Mesenchymal stem cell (in vitro differentiated cells and primary cell): Measurements from ENCODE around the gene MYD88.

Experiments
- DNase-seq: peaks from one replicate; pipeline ENCODE4 v3.0.0-alpha.2; 2013
- H2AFZ ChIP-seq: one replicate; pipeline ENCODE4 v1.6.1; 2013; ENCODE audit warnings: low read depth, mild to moderate bottlenecking, control low read depth, inconsistent platforms, low read length, moderate library complexity
- H2AK5ac ChIP-seq: 2 replicates; pipeline ENCODE4 v1.6.1; 2013; ENCODE audit warnings: low read length, moderate library complexity, mild to moderate bottlenecking, inconsistent platforms; ENCODE audit not compliant: severe bottlenecking
- H2BK120ac ChIP-seq: one replicate; pipeline ENCODE4 v1.6.1; 2013; ENCODE audit warnings: low read depth, mild to moderate bottlenecking, inconsistent platforms, low read length, moderate library complexity
- H2BK12ac ChIP-seq, 2 experiments: one replicate each; pipeline ENCODE4 v1.6.1; 2013; ENCODE audit warnings: inconsistent platforms in 2 of 2, low read length in 2 of 2, mild to moderate bottlenecking in 2 of 2, moderate library complexity in 2 of 2, control low read depth in 1 of 2
- H2BK15ac ChIP-seq: one replicate; pipeline ENCODE4 v1.6.1; 2013; ENCODE audit warnings: mild to moderate bottlenecking, low read depth, inconsistent platforms; ENCODE audit not compliant: poor library complexity, severe bottlenecking
- H2BK5ac ChIP-seq: 2 replicates; pipeline ENCODE4 v1.6.1; 2013; ENCODE audit warnings: low read depth, mild to moderate bottlenecking, low read length, control low read depth, inconsistent platforms; ENCODE audit not compliant: poor library complexity, severe bottlenecking
- H3K14ac ChIP-seq, 2 experiments: one replicate each; pipeline ENCODE4 v1.6.1; 2013; ENCODE audit warnings: inconsistent platforms in 2 of 2, low read length in 2 of 2, control low read depth in 1 of 2, mild to moderate bottlenecking in 1 of 2, moderate library complexity in 1 of 2
- H3K18ac ChIP-seq, 2 experiments: one replicate each; pipeline ENCODE4 v1.6.1; 2013; ENCODE audit warnings: inconsistent platforms in 2 of 2, low read length in 2 of 2, control low read depth in 1 of 2, low read depth in 1 of 2, mild to moderate bottlenecking in 1 of 2
- H3K23ac ChIP-seq, 2 experiments: one replicate each; pipeline ENCODE4 v1.6.1; 2013; ENCODE audit warnings: inconsistent platforms in 2 of 2, low read length in 2 of 2, mild to moderate bottlenecking in 2 of 2, moderate library complexity in 2 of 2, control low read depth in 1 of 2
- H3K27ac ChIP-seq: 2 replicates; pipeline ENCODE4 v1.5.1; 2013; ENCODE audit warnings: mild to moderate bottlenecking, moderate library complexity, low read length, control low read depth, inconsistent platforms; ENCODE audit not compliant: poor library complexity, severe bottlenecking
- H3K27me3 ChIP-seq, 2 experiments: 2 replicates each; pipeline versions ENCODE4 v1.6.1 to v1.7.0; 2013; ENCODE audit warnings: low read length in 2 of 2, mild to moderate bottlenecking in 2 of 2, moderate library complexity in 2 of 2, control low read depth in 1 of 2, inconsistent platforms in 1 of 2; ENCODE audit not compliant: control insufficient read depth in 1 of 2, insufficient read depth in 1 of 2
- H3K36me3 ChIP-seq, 2 experiments: 2 replicates each; pipeline versions ENCODE4 v1.6.1 to v1.7.0; 2013; ENCODE audit warnings: low read length in 2 of 2, control low read depth in 1 of 2, inconsistent platforms in 1 of 2, low read depth in 1 of 2, mild to moderate bottlenecking in 1 of 2; ENCODE audit not compliant: insufficient read depth in 2 of 2, control insufficient read depth in 1 of 2
- H3K4ac ChIP-seq, 2 experiments: one replicate each; pipeline ENCODE4 v1.6.1; 2013; ENCODE audit warnings: inconsistent platforms in 2 of 2, low read length in 2 of 2, mild to moderate bottlenecking in 2 of 2, moderate library complexity in 2 of 2, control low read depth in 1 of 2, low read depth in 1 of 2
- H3K4me1 ChIP-seq: 2 replicates; pipeline ENCODE4 v1.6.1; 2013; ENCODE audit warnings: low read depth, low read length, control low read depth; ENCODE audit not compliant: control insufficient read depth, insufficient read depth
- H3K4me2 ChIP-seq: 2 replicates; pipeline ENCODE4 v1.6.1; 2013; ENCODE audit warnings: low read length, mild to moderate bottlenecking, inconsistent platforms; ENCODE audit not compliant: poor library complexity, severe bottlenecking
- H3K4me3 ChIP-seq, 2 experiments: 2 replicates each; pipeline versions ENCODE4 v1.5.1 to v1.7.0; 2013; ENCODE audit warnings: low read length in 2 of 2, mild to moderate bottlenecking in 2 of 2, control low read depth in 1 of 2, low read depth in 1 of 2; ENCODE audit not compliant: insufficient read depth in 1 of 2
- H3K79me1 ChIP-seq: replicated peaks from 2 replicates; pipeline ENCODE4 v1.6.1; 2013; ENCODE audit warnings: mild to moderate bottlenecking, control low read depth, low read length, inconsistent platforms; ENCODE audit not compliant: poor library complexity, severe bottlenecking
- H3K9ac ChIP-seq: 2 replicates; pipeline ENCODE4 v1.7.0; 2013; ENCODE audit warnings: mild to moderate bottlenecking, low read length, moderate library complexity
- H3K9me3 ChIP-seq: 2 replicates; pipeline ENCODE4 v1.7.0; 2013; ENCODE audit warnings: mild to moderate bottlenecking, low read length; ENCODE audit not compliant: control insufficient read depth
- H4K8ac ChIP-seq: one replicate; pipeline ENCODE4 v1.6.1; 2013; ENCODE audit warnings: inconsistent platforms, mild to moderate bottlenecking, low read length, moderate library complexity
- H4K91ac ChIP-seq: one replicate; pipeline ENCODE4 v1.6.1; 2013; ENCODE audit warnings: mild to moderate bottlenecking, low read length, inconsistent platforms
- WGBS: methylation state at CpG from one replicate; pipeline ENCODE4 v1.1.7; 2013; ENCODE audit warnings: mixed read lengths; 5-methylcytosine and 5-hydroxymethylcytosine counted together

The MYD88 gene

DNA sequence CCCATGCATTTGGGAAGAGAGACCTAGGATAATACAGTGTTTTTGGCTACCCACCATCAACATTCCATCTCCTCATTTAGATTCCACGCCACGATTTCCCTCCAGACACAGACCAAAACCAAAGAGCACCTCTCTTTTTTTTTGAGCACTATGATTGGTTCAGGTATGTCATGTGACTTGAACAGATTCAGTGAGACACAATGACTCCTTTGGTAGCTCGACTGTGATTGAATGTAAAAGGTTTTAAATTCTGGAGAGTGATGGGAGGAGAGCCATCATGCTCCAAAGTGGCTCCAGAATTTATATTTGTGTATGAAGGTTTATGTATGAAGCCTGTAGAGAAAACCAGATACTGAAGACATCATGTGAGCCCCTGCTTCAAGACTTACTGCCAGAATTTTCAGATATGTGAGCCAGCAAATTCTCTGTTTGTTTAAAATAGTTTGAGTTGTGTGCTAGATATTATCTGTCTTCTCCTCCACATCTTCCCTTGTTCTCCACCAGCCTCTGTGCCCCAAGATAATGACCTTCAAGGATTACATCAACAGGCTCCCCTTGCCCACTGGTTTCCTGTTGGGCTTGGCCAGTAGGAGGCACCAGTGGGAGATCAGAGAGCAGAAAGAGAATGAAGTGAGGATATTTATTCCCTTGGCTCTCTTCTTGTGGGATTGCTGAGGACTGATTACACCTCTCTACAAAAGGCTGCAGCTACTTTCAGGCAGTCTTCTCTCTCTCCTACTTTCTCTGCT is 12.5 kb downstream of the MYD88 start:
- 59% methylated on average over 1 of the region's 3 CpGs for WGBS
- Histone ChIP-seq H4K8ac (no peak overlapping the region), H3K27ac (no peak overlapping the region)

DNA sequence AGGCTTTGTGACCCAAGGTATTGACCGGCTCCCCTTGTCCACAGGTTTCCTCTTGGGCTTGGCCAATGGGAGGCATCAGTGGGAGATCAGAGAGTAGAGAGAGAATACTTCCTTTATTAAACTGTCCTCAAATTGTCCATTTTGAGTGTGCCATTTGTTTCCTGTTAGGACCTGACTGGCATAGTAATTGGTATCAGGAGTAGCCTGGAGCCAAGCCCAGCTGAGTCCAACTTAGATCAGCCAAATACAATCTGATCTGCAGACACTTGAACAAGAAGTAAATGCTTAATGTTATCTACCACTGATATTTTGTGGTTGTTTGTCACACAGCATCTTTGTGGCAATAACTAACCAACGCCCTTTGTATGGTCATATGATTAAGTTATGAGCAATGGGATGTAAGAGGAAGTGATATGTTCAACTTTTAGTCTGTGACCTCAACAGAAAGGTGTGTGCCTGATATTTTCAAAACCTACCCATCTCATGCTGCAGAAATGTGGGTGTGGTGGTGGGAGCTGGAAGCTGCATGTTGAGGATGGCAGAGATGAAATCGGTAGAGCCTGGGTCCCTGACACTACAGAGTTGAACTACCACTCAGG is 13.3 kb downstream of the MYD88 start:
- Histone ChIP-seq H3K27me3 (no peaks in the 10 kb centered on the region), H3K4me2 (no peak overlapping the region), H2BK5ac (no peak overlapping the region), H3K36me3 (no peaks in the 10 kb centered on the region), H2BK12ac (no peak overlapping the region), H4K8ac (no peak overlapping the region), H3K23ac (no peak overlapping the region), H3K18ac (no peak overlapping the region), H3K9ac (no peak overlapping the region), H2BK120ac (no peak overlapping the region), H3K9me3 (peaks cover 5% of the 10 kb centered on the region), H2AK5ac (no peak overlapping the region), H3K4ac (no peak overlapping the region), H3K4me1 (no peaks in the 10 kb centered on the region), H2AFZ (no peak overlapping the region), H2BK15ac (no peak overlapping the region), H3K14ac (no peak overlapping the region), H4K91ac (no peak overlapping the region), H3K27ac (no peak overlapping the region), H3K79me1 (no peaks in the 10 kb centered on the region), H3K4me3 (no peak overlapping the region)
- WGBS, result 90% methylated on average over 2 of the region's 3 CpGs
- no peak for DNase-seq

More for the DNA sequence above, 12.5 kb downstream of the MYD88 start:
- Histone ChIP-seq H3K9ac (no peak overlapping the region), H2AFZ (no peak overlapping the region), H3K79me1 (no peaks in the 10 kb centered on the region), H4K91ac (no peak overlapping the region), H3K18ac (no peak overlapping the region), H3K4me2 (no peak overlapping the region), H2AK5ac (no peak overlapping the region), H2BK5ac (no peak overlapping the region), H3K27me3 (no peaks in the 10 kb centered on the region), H2BK120ac (no peak overlapping the region), H3K4me1 (no peaks in the 10 kb centered on the region), H3K4ac (no peak overlapping the region), H3K14ac (no peak overlapping the region), H3K23ac (no peak overlapping the region), H3K9me3 (peaks cover 12% of the 10 kb centered on the region), H2BK12ac (no peak overlapping the region), H3K36me3 (no peaks in the 10 kb centered on the region), H2BK15ac (no peak overlapping the region), H3K4me3 (no peak overlapping the region)
- no peak for DNase-seq

DNA sequence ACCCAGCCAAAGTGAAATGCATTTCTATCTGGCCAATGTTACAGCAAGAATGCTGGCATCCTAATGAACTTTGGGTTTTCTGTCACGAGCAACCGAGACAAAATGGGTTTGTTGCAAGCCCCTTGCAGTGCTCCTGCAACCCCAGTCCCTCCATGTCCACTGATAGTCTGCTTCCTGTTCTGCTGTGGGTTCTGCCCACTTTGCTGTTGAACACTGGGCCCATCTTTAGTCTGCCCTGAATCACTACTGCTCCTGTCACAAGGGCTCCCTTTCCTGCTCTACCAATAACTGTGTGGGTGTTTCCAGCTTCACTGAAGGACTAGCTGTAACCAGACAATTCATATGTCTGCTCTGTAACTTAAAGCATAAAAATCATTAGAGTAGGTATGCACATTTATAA is 14.1 kb downstream of the MYD88 start:
- no peak overlapping the region for H3K4me3 ChIP-seq
- no peak overlapping the region for H2BK12ac ChIP-seq
- no peak overlapping the region for H2AFZ ChIP-seq
- no peak overlapping the region for H2BK5ac ChIP-seq
- no peak overlapping the region for H3K18ac ChIP-seq
- no peaks in the 10 kb centered on the region for H3K9me3 ChIP-seq
- H3K14ac ChIP-seq, result no peak overlapping the region
- H3K4me2 ChIP-seq, result no peak overlapping the region
- no peak overlapping the region for H2AK5ac ChIP-seq
- no peak overlapping the region for H3K4ac ChIP-seq
- H3K27ac ChIP-seq, result no peak overlapping the region
- H3K9ac ChIP-seq, result no peak overlapping the region
- H2BK15ac ChIP-seq, result no peak overlapping the region
- H4K91ac ChIP-seq, result peak overlapping the region; percentile 63
- H3K23ac ChIP-seq, result peak overlapping the region in 1 of 2 experiments; percentile 72
- peak overlapping the region; percentile 38 for H4K8ac ChIP-seq
- no peak for DNase-seq
- H2BK120ac ChIP-seq, result no peak overlapping the region
- H3K27me3 ChIP-seq, result no peaks in the 10 kb centered on the region
- H3K79me1 ChIP-seq, result no peaks in the 10 kb centered on the region
- WGBS, result 78% methylated on average over 2 of the region's 2 CpGs
- H3K4me1 ChIP-seq, result no peaks in the 10 kb centered on the region
- H3K36me3 ChIP-seq, result no peaks in the 10 kb centered on the region

DNA sequence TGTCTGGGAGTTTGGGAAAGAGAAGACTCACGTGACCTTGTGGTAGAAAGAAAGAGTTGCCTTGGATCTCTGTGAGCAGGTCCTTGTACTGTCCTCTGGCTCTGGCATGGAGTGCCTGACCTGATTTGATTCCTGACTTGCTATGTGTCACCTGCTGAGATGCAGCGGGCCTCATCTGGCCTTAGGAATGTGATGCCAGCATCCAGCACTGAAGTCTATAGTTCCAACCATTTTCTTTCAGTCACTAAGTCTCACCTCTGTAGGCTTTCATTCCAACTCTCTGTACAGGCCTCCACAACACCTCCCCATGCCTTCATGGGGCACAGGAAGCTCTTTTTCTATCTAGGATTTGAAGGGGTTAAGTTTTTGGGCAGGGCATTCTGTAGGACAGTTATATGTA is 14.8 kb downstream of the MYD88 start:
- H3K4me3 ChIP-seq, result no peak overlapping the region
- H2AK5ac ChIP-seq, result no peak overlapping the region
- no peak overlapping the region for H3K4me2 ChIP-seq
- H2BK5ac ChIP-seq, result no peak overlapping the region
- H3K14ac ChIP-seq, result no peak overlapping the region
- H2BK15ac ChIP-seq, result no peak overlapping the region
- H3K79me1 ChIP-seq, result no peaks in the 10 kb centered on the region
- H3K9ac ChIP-seq, result no peak overlapping the region
- no peak overlapping the region for H3K23ac ChIP-seq
- H3K4me1 ChIP-seq, result no peaks in the 10 kb centered on the region
- H3K27ac ChIP-seq, result no peak overlapping the region
- no peak overlapping the region for H2BK12ac ChIP-seq
- H3K18ac ChIP-seq, result no peak overlapping the region
- no peak overlapping the region for H4K8ac ChIP-seq
- no peak overlapping the region for H3K4ac ChIP-seq
- no peak overlapping the region for H2AFZ ChIP-seq
- H3K9me3 ChIP-seq, result no peaks in the 10 kb centered on the region
- no peaks in the 10 kb centered on the region for H3K36me3 ChIP-seq
- no peak overlapping the region for H4K91ac ChIP-seq
- no peak overlapping the region for H2BK120ac ChIP-seq
- DNase-seq, result no peak
- no peaks in the 10 kb centered on the region for H3K27me3 ChIP-seq
- WGBS, result 95% methylated on average over 2 of the region's 2 CpGs
